ENCODE measurements around the gene PTAR1.
"Not testable (repeated sequence)": the region's sequence is repeated elsewhere in the genome, so short reads cannot be mapped to it uniquely, and the experiment has no call there.

Gene PTAR1

GRCh38 chr9:69759421-69760277 is at the start of gene PTAR1:
PTAR1 (minus strand) TSS chr9:69760011; CDS start chr9:69759938, 73 bp downstream.
- peak; percentile 92 for DNase-seq

- DNase-seq = no peak
These were observed 49.6 kb upstream of the PTAR1 start for GRCh38 chr9:69809304-69809863.

- no peak for DNase-seq
These were observed 46.8 kb upstream of the PTAR1 start for GRCh38 chr9:69806627-69807026.

GRCh38 chr9:69805962-69806515 is 46.2 kb upstream of the PTAR1 start:
- DNase-seq = no peak

- no peak for DNase-seq
These were observed 42.2 kb upstream of the PTAR1 start for GRCh38 chr9:69801989-69802388.

GRCh38 chr9:69800027-69800426 is 40.2 kb upstream of the PTAR1 start:
- not testable (repeated sequence) for DNase-seq

GRCh38 chr9:69799521-69799920 is 39.7 kb upstream of the PTAR1 start:
- not testable (repeated sequence) for DNase-seq

- DNase-seq = no peak
These were observed 38.9 kb upstream of the PTAR1 start for GRCh38 chr9:69798744-69799143.

GRCh38 chr9:69797675-69798074 is 37.9 kb upstream of the PTAR1 start:
- peak; percentile 7 for DNase-seq

- no peak for DNase-seq
These were observed 34.5 kb upstream of the PTAR1 start for GRCh38 chr9:69794356-69794755.

- no peak for DNase-seq
These were observed 25.9 kb upstream of the PTAR1 start for GRCh38 chr9:69785757-69786156.

GRCh38 chr9:69773258-69773657 is 13.4 kb upstream of the PTAR1 start:
- DNase-seq = no peak

GRCh38 chr9:69771775-69772418 is 12.1 kb upstream of the PTAR1 start:
- no peak for DNase-seq

- no peak for DNase-seq
These were observed 8.9 kb upstream of the PTAR1 start for GRCh38 chr9:69768716-69769115.

- DNase-seq = no peak
These were observed 8.3 kb upstream of the PTAR1 start for GRCh38 chr9:69768101-69768500.

- not testable (repeated sequence) for DNase-seq
These were observed 4.1 kb upstream of the PTAR1 start for GRCh38 chr9:69763862-69764261.

GRCh38 chr9:69762527-69762926 is 2.7 kb upstream of the PTAR1 start:
- no peak for DNase-seq

- no peak for DNase-seq
These were observed 433 bp upstream of the PTAR1 start for GRCh38 chr9:69760278-69760610.

- no peak for DNase-seq
These were observed 790 bp downstream of the PTAR1 start for GRCh38 chr9:69759021-69759420.

GRCh38 chr9:69757996-69758675 is 1.7 kb downstream of the PTAR1 start:
- peak; percentile 22 for DNase-seq

- DNase-seq = no peak
These were observed 4.6 kb downstream of the PTAR1 start for GRCh38 chr9:69755205-69755604.

- DNase-seq = no peak
These were observed 6.0 kb downstream of the PTAR1 start for GRCh38 chr9:69753830-69754229.

- DNase-seq = no peak
These were observed 9.7 kb downstream of the PTAR1 start for GRCh38 chr9:69750085-69750484.
